Upper lobe of left lung (tissue), 4 donors: ENCODE data around the gene EPB41L4B.

Experiments used
- CTCF ChIP-seq, 6 experiments: fragments of 450-650 bp in 4 of 6; fragments of 200-600 bp in 2 of 6; sonication (generic) in 2 of 6; IDR thresholded peaks; one replicate each; pipeline ENCODE4 v1.5.1; 2016 to 2019; ENCODE audit warnings: antibody characterized with exemption in 6 of 6
- EP300 ChIP-seq, 4 donors: sonication (generic); formaldehyde crosslinking; IDR thresholded peaks; one replicate each; pipeline ENCODE4 v1.5.1; 2017; ENCODE audit warnings: antibody characterized with exemption in 4 of 4, control low read depth in 2 of 4
- POLR2A ChIP-seq, 4 donors: fragments of 450-650 bp; IDR thresholded peaks; one replicate each; pipeline ENCODE4 v1.5.1; 2016 to 2017; ENCODE audit warnings: antibody characterized with exemption in 4 of 4, mild to moderate bottlenecking in 2 of 4

GRCh38 chr9:109143881-109144562 is 176.8 kb downstream of the EPB41L4B start:
- peak in 1 of 6 experiments; percentile 28 for TF ChIP-seq CTCF (IDR thresholded peaks at IDR 0.05)
- TF ChIP-seq EP300 (IDR thresholded peaks at IDR 0.05), result no peak
- TF ChIP-seq POLR2A (IDR thresholded peaks at IDR 0.05), result no peak
